NT2/D1 (cell line): ENCODE measurements around the gene SLC23A3.

Experiments used
- DNase-seq: peaks from one replicate; pipeline ENCODE4 v3.0.0-alpha.2; 2011; ENCODE audit warnings: low read depth, low spot score
- H3K27me3 ChIP-seq: 2 replicates; pipeline ENCODE4 v1.6.0; 2011; ENCODE audit warnings: mild to moderate bottlenecking; ENCODE audit not compliant: insufficient read length, insufficient read depth
- H3K36me3 ChIP-seq: 2 replicates; pipeline ENCODE4 v1.6.1; 2011; ENCODE audit warnings: mild to moderate bottlenecking, low read length, mixed read lengths; ENCODE audit not compliant: insufficient read depth, insufficient read length
- H3K4me1 ChIP-seq: 2 replicates; pipeline ENCODE4 v1.5.1; 2011; ENCODE audit not compliant: insufficient read depth, insufficient read length
- H3K4me3 ChIP-seq: 2 replicates; pipeline ENCODE4 v1.5.1; 2011; ENCODE audit warnings: low read depth; ENCODE audit not compliant: insufficient read length
- H3K9ac ChIP-seq: 2 replicates; pipeline ENCODE4 v1.6.0; 2011; ENCODE audit warnings: low read depth; ENCODE audit not compliant: insufficient read length
- H3K9me3 ChIP-seq: 2 replicates; pipeline ENCODE4 v1.5.1; 2011; ENCODE audit warnings: mild to moderate bottlenecking, low read length; ENCODE audit not compliant: insufficient read depth
- SUZ12 ChIP-seq: IDR thresholded peaks from 2 replicates; pipeline ENCODE4 v1.6.1; 2011; ENCODE audit not compliant: insufficient read length, insufficient read depth; ENCODE audit errors: extremely low read depth
- YY1 ChIP-seq: IDR thresholded peaks from 2 replicates; pipeline ENCODE4 v1.6.1; 2011; ENCODE audit not compliant: insufficient read length, insufficient read depth
- ZNF274 ChIP-seq: IDR thresholded peaks from 2 replicates; pipeline ENCODE4 v1.6.1; 2011; ENCODE audit warnings: mild to moderate bottlenecking, low read depth, low read length

The SLC23A3 gene

DNA sequence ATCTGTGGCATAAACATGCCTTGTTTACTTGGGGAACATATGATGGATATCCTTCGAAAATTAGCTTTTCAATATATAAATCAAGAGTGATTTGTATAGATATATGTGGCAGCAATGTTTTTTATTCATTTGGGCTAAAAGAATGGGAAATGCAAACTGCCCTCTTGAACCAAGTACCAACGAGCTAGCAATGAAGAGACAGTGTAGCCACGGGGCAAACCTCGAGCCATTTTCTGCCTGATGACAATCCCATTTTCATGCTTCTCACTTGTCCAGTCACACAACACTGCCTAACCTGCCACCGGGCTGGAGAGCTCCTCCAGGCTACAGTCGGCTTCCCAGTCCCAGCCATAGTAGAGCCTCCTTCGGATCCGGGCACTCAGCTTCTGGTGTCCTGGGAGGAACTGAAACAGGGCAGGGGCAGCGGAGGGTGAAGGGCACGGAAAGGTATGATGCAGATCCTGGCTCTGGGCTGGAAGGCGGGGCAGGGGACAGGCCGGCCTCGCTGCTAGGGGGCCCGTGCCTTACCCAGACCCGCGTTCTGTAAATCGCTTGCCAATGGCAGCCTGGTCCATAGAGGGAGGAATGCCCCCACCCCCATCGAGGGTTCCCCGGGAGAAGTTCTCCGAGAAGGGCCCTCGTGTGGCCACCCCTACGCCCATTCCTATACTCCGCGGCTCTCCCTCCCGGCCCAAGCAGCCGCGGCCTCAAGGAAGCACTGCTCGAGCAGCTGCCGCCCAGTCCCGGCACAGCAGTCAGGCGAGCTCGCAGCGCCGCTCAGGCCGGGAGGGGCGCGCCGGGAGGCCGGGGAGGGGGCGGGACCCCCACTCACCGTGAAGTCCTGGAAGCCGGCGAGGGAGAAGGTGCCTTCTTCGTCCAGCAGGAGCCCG is 6.3 kb upstream of the SLC23A3 start:
- no peaks in the 10 kb centered on the region for H3K4me1 ChIP-seq
- no peaks in the 10 kb centered on the region for H3K27me3 ChIP-seq
- H3K36me3 ChIP-seq: peaks cover 56% of the 10 kb centered on the region
- H3K9me3 ChIP-seq: no peaks in the 10 kb centered on the region
- no peak for DNase-seq
- TF ChIP-seq ZNF274: no peak
- no peak for TF ChIP-seq YY1
- TF ChIP-seq SUZ12: no peak
- H3K9ac ChIP-seq: peak overlapping the region; percentile 92
- H3K4me3 ChIP-seq: peak overlapping the region; percentile 86

- no peak for TF ChIP-seq SUZ12
- TF ChIP-seq YY1: no peak
- TF ChIP-seq ZNF274: no peak
- Histone ChIP-seq H3K9me3 (no peaks in the 10 kb centered on the region), H3K4me3 (no peak overlapping the region), H3K27me3 (no peaks in the 10 kb centered on the region), H3K9ac (peak overlapping the region; percentile 92), H3K36me3 (peaks cover 50% of the 10 kb centered on the region), H3K4me1 (no peaks in the 10 kb centered on the region)
- DNase-seq: no peak
These were observed 5.7 kb upstream of the SLC23A3 start for GRCh38 chr2:219175486-219175885.

- no peaks in the 10 kb centered on the region for H3K27me3 ChIP-seq
- no peak overlapping the region for H3K4me3 ChIP-seq
- no peaks in the 10 kb centered on the region for H3K9me3 ChIP-seq
- DNase-seq: no peak
- H3K36me3 ChIP-seq: peaks cover 43% of the 10 kb centered on the region
- no peak overlapping the region for H3K9ac ChIP-seq
- H3K4me1 ChIP-seq: no peaks in the 10 kb centered on the region
- TF ChIP-seq SUZ12: no peak
- no peak for TF ChIP-seq ZNF274
- TF ChIP-seq YY1: no peak
These were observed 5.0 kb upstream of the SLC23A3 start for GRCh38 chr2:219174801-219175200.

GRCh38 chr2:219174146-219174545 is 4.3 kb upstream of the SLC23A3 start:
- Histone ChIP-seq H3K36me3 (peaks cover 37% of the 10 kb centered on the region), H3K9ac (no peak overlapping the region), H3K4me3 (no peak overlapping the region), H3K27me3 (no peaks in the 10 kb centered on the region), H3K9me3 (no peaks in the 10 kb centered on the region), H3K4me1 (no peaks in the 10 kb centered on the region)
- DNase-seq: no peak
- TF ChIP-seq ZNF274 (no peak), YY1 (no peak), SUZ12 (no peak)

DNA sequence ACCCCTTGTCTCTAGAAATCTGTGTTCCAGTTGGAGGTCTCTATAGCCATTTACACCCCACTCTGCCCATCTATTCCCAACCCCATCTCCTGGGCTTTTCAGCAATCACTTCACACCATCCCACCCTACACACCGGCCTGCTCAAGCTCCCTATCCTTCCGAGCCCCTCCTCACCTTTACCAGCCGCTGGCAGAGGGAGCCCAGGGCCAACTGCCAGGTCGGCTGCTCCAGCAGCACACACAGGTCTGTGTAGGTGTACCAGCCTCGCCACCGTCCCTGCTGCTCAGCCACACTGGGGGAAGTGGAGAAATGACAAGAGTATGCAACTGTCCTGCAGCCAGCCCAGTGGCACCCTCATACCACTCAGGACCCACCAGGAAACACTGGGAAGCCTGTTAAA is 3.3 kb upstream of the SLC23A3 start:
- no peak for DNase-seq
- Histone ChIP-seq H3K9me3 (no peaks in the 10 kb centered on the region), H3K36me3 (peaks cover 37% of the 10 kb centered on the region), H3K9ac (no peak overlapping the region), H3K27me3 (no peaks in the 10 kb centered on the region), H3K4me3 (no peak overlapping the region), H3K4me1 (no peaks in the 10 kb centered on the region)
- TF ChIP-seq YY1 (no peak), SUZ12 (no peak)

- Histone ChIP-seq H3K27me3 (no peaks in the 10 kb centered on the region), H3K9ac (no peak overlapping the region), H3K4me3 (no peak overlapping the region), H3K36me3 (peaks cover 37% of the 10 kb centered on the region), H3K4me1 (no peaks in the 10 kb centered on the region), H3K9me3 (no peaks in the 10 kb centered on the region)
- TF ChIP-seq SUZ12 (no peak), ZNF274 (no peak), YY1 (no peak)
- no peak for DNase-seq
These were observed 2.7 kb upstream of the SLC23A3 start for GRCh38 chr2:219172231-219173154.

DNA sequence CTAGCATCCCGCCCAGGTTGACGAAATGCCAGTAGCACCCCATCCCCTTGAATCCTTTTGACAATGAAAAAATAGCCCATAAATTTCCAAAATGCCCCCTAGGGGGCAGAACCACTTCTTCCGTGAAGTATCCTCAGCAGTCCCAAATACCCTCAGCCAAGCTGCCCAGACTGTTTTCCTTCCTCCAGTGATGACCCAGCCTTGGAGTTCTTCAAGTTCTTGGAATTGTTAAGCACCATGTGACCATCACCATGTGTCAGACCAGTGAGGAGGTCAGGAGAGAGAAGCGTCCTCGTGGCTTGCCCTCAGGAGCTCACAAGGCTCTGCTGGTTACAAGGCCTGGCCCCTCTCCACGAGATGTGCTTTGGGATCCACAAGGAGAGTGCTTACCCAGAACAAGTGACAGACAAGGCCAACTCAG is 1.4 kb upstream of the SLC23A3 start:
- Histone ChIP-seq H3K9ac (no peak overlapping the region), H3K36me3 (peaks cover 37% of the 10 kb centered on the region), H3K9me3 (no peaks in the 10 kb centered on the region), H3K4me3 (no peak overlapping the region), H3K4me1 (no peaks in the 10 kb centered on the region), H3K27me3 (no peaks in the 10 kb centered on the region)
- DNase-seq: no peak
- TF ChIP-seq SUZ12: no peak
- TF ChIP-seq YY1: no peak
- no peak for TF ChIP-seq ZNF274
